Limb (tissue), 2 donors: Measurements from ENCODE around the gene DOLPP1.
"Not testable (repeated sequence)": the region's sequence is repeated elsewhere in the genome, so short reads cannot be mapped to it uniquely, and the experiment has no call there.

ENCODE experiments used
- DNase-seq, 2 donors: peaks; one replicate each; pipeline ENCODE4 v3.0.0-alpha.2; 2016; ENCODE audit errors: extremely low spot score in 2 of 2

DOLPP1 gene

GRCh38 chr9:129080601-129081387 is at the start of gene DOLPP1:
DOLPP1 (plus strand) TSS chr9:129081111; CDS start chr9:129081132, 21 bp downstream.
- DNase-seq = peak; percentile 99

- DNase-seq = no peak
Observed at GRCh38 chr9:129031514-129031913, 49.4 kb upstream of the DOLPP1 start.

GRCh38 chr9:129032541-129033159 is 48.3 kb upstream of the DOLPP1 start:
- no peak for DNase-seq

- DNase-seq = no peak
Observed at GRCh38 chr9:129033216-129033615, 47.7 kb upstream of the DOLPP1 start.

GRCh38 chr9:129035838-129036237 is 45.1 kb upstream of the DOLPP1 start:
- DNase-seq = not testable (repeated sequence)

GRCh38 chr9:129036241-129036922 is 44.5 kb upstream of the DOLPP1 start, which contains the start of gene MIGA2:
MIGA2 (plus strand) TSS chr9:129036626; CDS start chr9:129040595, 3,969 bp downstream.
- DNase-seq = peak; percentile 96 to 99

GRCh38 chr9:129036923-129037766 is 43.8 kb upstream of the DOLPP1 start:
- no peak for DNase-seq

GRCh38 chr9:129037767-129038098 is 43.2 kb upstream of the DOLPP1 start:
- DNase-seq = no peak

- DNase-seq = no peak
Observed at GRCh38 chr9:129038109-129038852, 42.6 kb upstream of the DOLPP1 start.

GRCh38 chr9:129040113-129040643 is 40.7 kb upstream of the DOLPP1 start:
- DNase-seq = no peak

- DNase-seq = no peak
Observed at GRCh38 chr9:129042016-129042415, 38.9 kb upstream of the DOLPP1 start.

- no peak for DNase-seq
Observed at GRCh38 chr9:129052592-129052991, 28.3 kb upstream of the DOLPP1 start.

GRCh38 chr9:129053020-129053419 is 27.9 kb upstream of the DOLPP1 start:
- DNase-seq = no peak

GRCh38 chr9:129054163-129054851 is 26.6 kb upstream of the DOLPP1 start:
- no peak for DNase-seq

- DNase-seq = no peak
Observed at GRCh38 chr9:129058965-129059795, 21.7 kb upstream of the DOLPP1 start.

GRCh38 chr9:129059796-129060785 is 20.8 kb upstream of the DOLPP1 start:
- no peak for DNase-seq

GRCh38 chr9:129060991-129061390 is 19.9 kb upstream of the DOLPP1 start:
- DNase-seq = no peak

- DNase-seq = no peak
Observed at GRCh38 chr9:129063061-129063460, 17.9 kb upstream of the DOLPP1 start.
